NCI-H2227 (cell line): ENCODE results near the gene ANG.
"Not testable (repeated sequence)": the region's sequence is repeated elsewhere in the genome, so short reads cannot be mapped to it uniquely, and the experiment has no call there.

Experiments
- DNase-seq: peaks from one replicate; lab custom pipeline; 2025; ENCODE audit not compliant: unreplicated experiment; lab: John Stamatoyannopoulos, UW

Gene ANG

GRCh38 chr14:20697273-20698017 is 8.9 kb downstream of the ANG start:
- DNase-seq = peak; percentile 57

- DNase-seq = no peak
These were observed 9.4 kb downstream of the ANG start for GRCh38 chr14:20698018-20698329.

DNA sequence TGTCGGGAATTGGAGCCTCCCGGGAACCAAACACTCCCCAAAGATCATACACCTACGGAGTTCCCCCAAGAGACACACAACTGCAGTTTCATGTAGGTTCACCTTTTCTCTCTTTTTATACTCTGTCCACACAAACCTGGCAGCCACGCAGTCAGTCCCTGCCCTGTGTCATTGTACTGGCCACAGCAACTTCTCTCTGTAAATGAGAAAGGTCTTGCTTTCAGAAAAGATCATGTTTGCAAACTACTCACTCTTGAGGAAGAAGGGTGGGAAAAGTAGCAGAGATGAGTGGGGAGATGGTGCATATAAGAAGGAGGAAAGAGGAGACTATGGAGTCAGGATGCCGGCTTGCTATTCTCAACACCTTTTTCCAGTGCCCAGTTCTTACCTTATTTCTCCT is 10.4 kb downstream of the ANG start:
- no peak for DNase-seq

GRCh38 chr14:20699931-20700330 is 11.4 kb downstream of the ANG start:
- DNase-seq = no peak

- not testable (repeated sequence) for DNase-seq
These were observed 12.4 kb downstream of the ANG start for GRCh38 chr14:20700965-20701364.

GRCh38 chr14:20706657-20707355 is 18.2 kb downstream of the ANG start:
- no peak for DNase-seq

DNA sequence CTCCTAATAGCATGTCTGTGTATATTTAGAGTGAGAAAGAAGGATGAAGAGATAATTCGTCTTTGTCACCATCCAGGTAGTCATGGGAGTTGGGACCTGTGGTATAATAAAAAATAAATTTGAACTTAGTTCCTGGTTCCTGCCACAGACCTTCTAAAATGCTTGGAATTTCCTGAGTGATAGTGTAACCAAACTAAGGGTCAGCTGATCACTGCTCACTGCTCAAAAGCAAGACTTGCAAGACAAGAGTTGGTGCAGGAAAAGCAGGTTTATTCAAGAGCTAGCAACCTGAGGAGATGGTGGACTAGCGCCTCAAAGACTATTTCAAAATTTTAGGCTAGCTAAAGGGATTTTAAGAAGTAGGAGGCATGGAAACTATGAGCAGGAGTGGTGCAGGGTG is 19.1 kb downstream of the ANG start:
- no peak for DNase-seq

- no peak for DNase-seq
These were observed 22.7 kb downstream of the ANG start for GRCh38 chr14:20711261-20711660.

GRCh38 chr14:20711685-20712084 is 23.1 kb downstream of the ANG start:
- no peak for DNase-seq

DNA sequence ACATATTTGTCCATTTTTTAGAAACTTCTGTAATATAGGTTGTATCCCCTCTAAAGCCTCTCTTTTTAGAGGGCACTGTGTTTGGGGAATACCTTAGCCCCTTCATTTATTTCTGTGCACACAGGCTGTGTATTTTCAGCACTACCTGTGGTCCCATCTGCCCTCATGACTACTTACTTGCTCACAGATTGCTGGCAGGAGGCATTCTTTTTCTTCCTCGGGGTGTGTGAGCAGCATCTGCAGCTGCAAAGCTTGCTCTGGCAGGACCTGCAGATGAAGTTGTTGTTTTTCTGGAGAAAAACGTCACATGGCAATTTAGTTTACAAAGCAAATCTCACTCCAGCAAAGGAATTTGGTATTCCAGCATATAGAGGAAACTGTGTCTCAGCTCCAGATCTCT is 24.3 kb downstream of the ANG start:
- no peak for DNase-seq

DNA sequence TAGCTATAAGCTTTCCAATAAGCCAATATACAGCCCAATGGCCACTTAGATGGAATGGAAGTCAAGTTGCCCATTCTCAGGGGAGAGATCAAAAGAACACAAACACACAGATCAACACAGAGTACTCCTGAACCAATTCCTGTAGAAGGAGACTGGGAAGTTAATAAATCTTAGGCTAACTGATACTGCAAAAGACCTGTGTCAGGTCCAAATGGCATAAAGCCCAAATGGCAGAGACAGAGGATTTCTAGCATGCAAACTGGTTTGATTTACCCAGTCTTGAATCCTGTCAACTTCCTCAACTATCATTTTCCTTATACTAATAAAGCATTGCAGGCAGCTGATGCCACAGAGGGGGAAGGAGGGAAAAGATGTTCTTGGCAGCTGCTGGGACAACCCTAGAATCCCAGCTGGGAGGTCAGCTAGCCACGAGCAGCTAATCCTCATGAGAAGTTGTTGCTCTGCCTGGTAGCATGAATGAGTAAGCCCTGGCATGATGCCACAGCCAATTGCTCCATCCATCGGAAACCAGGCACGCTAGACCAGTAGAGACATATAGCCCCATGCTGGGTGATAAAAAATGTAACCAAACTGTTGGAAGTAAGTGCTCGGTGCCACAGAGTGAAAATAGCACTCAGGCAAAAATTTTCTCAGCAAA is 26.2 kb downstream of the ANG start:
- DNase-seq = no peak

- DNase-seq = no peak
These were observed 31.2 kb downstream of the ANG start for GRCh38 chr14:20719777-20720176.

- DNase-seq = no peak
These were observed 32.2 kb downstream of the ANG start for GRCh38 chr14:20720741-20721140.

DNA sequence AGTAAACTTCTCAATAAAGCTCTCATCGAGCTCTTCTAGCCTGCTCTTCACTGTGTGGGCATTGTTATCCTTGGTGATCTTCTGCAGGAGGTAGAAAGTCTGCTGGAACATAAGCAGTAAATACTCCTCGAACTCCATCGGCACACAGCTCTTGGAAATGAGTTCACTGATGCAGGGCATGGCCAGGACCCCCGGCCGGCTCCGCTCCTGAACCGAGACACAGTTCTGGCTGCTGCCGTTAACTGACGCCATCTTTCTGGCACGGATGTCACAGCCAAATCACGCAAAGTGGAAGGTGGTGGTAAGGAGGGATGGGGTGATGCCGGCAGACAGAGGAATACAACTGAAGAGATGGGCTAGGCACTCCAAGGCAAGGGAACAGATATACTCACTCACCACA is 33.5 kb downstream of the ANG start:
- DNase-seq = no peak

DNA sequence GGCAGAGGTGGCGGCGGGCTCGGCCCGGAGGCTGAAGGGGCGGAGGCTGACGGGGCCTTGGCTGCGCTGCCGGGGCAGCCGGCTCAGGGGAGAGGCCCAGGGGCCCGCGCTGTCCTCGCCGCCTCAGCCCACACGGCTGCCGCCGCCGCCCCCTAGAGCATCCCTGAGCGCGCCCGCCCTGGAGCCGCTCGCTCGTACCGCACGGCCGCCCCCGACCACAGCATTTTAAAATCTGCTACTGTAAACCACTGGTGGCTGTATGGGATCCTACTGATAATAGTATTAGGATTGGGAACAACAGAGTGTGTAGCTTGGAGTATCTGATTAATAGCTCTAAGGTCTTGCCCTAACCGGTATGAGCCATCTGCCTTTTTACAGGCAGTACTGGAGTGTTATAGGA is 34.9 kb downstream of the ANG start:
- no peak for DNase-seq

DNA sequence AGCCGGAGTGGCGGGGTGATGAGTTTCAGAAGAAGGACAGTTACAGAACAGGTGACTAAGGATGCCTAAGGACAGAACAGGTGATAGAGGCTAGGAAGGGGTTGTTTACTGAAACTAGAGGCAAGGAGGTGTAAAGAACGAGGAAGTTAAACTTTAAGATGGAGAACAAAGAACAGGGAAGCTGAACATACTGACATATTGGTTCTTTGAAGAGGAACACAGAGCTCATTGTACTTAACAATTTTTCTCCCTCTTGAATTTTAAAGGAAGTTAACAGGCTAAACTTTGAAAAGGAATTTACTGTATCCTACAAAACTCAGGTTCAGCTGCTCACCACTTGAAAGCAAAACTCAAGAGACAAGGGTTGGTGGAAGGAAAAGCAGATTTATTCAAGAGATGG is 37.6 kb downstream of the ANG start:
- not testable (repeated sequence) for DNase-seq

DNA sequence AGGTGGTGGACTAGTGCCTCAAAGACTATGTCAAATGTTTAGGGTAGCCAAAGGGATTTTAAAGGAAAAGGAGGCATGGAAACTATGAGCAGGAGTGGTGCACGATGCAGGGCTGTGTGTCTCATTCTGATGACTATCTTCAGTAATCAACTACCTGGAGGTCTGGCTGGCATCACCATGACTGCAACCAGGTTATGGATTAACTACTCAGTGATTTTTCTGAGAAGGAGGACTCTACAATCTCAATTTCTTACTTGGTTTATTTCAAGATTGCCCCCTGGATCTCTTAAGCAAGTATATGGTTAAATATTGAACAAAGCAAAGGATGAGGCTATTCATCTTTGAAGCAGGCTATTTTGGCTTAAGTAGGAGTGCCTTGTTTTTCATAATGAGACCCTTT is 38.0 kb downstream of the ANG start:
- no peak for DNase-seq

- no peak for DNase-seq
These were observed 42.3 kb downstream of the ANG start for GRCh38 chr14:20730891-20731290.

GRCh38 chr14:20732477-20732876 is 43.9 kb downstream of the ANG start:
- no peak for DNase-seq

DNA sequence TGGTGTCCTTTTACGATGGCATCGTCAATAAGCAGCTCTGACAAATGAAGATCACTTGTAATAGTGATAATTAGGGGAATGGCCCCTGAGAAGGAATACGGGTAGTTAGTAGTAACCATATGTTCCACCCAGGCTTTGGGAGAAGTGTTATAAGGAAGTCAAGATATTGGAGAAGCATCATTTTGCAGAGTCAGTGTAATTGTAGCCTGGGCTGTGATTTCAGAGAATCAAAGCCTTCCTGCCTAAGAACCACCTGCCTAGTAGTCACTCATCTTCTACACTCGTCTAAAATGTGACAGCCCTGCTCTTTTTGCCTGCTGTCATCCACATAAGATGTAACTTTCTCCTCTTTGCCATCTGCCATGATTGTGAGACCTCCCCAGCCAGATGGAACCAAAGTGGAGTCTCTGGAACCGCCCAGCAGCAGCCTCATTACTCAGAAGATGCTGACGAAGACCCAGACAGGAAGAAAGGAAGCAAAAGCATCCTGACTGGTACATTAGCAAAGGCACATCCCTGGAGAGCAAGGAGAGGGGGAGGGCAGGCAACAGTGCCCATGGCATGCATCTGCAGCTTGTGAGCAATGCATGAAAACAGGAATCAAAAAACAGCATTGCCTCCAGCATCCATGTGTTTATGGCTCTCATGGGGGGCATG is 44.5 kb downstream of the ANG start:
- DNase-seq = no peak

GRCh38 chr14:20733684-20734429 is 45.3 kb downstream of the ANG start:
- no peak for DNase-seq
